Subcutaneous adipose tissue (tissue), 4 donors: ENCODE results near the gene DND1. TPM values are rescaled to one million over a fixed set of nuclear protein-coding genes. Genes with fewer than 3 reads are reported as not detected.
A peak's percentile ranks its signal among the peaks of the same experiment; 100 is the strongest.

Source experiments
- small RNA-seq: library from RNA; depleted of rRNA; stranded (forward); fragments of <200 nt; gene quantifications from one replicate; pipeline ENCODE3, GENCODE V24; 2016
- total RNA-seq, 4 donors: library from RNA; depleted of rRNA; stranded (reverse); fragments of >200 nt; gene quantifications; one replicate each; pipeline ENCODE4 v1.1.0, GENCODE V29; 2016
- TF ChIP-seq, protein P1 (sequence below): fragments of 450-650 bp; IDR thresholded peaks from one replicate; pipeline ENCODE4 v1.5.1; 2016; ENCODE audit warnings: low read depth, mild to moderate bottlenecking, control low read depth, antibody characterized with exemption, moderate library complexity

The DND1 gene
- total RNA-seq, 4 donors from 2014 or later: 0.66 to 1.3 (median 1.2) TPM; not detected in 1

DNA sequence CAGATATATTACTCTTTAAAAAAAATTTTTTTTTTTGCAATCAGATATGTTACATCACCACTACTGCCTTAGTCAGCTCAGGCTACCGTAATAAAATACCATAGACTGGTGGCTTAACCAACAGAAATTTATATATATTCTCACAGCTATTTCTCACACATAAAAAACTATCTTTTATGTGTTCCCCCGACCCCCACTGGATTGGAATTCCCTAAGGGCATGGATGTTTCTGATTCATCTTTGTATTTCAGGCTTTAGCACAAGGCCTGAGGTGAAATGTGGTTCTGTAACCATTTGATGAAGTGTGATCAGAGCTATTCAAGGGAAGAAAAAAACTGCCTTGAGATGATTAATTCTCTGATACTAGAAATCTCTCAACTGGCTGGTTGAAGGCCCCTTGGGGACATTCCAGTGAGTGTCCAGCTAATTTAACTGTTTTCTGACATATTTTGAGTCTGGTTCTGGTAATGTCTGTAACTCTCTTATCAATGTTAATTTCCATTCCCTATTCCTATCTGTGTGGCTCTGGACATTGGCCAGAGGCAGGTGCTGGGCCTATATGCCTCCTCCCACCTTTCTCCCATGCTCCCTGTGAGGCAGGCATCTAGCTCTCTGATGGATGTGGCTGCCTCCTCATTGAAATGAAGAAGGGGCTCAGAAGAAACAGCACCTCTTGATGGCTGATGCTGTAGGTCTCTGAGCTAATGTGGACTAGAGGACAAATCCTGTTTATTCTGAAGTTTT, 42.9 kb downstream of the DND1 start:
- TF ChIP-seq, protein P1, sequence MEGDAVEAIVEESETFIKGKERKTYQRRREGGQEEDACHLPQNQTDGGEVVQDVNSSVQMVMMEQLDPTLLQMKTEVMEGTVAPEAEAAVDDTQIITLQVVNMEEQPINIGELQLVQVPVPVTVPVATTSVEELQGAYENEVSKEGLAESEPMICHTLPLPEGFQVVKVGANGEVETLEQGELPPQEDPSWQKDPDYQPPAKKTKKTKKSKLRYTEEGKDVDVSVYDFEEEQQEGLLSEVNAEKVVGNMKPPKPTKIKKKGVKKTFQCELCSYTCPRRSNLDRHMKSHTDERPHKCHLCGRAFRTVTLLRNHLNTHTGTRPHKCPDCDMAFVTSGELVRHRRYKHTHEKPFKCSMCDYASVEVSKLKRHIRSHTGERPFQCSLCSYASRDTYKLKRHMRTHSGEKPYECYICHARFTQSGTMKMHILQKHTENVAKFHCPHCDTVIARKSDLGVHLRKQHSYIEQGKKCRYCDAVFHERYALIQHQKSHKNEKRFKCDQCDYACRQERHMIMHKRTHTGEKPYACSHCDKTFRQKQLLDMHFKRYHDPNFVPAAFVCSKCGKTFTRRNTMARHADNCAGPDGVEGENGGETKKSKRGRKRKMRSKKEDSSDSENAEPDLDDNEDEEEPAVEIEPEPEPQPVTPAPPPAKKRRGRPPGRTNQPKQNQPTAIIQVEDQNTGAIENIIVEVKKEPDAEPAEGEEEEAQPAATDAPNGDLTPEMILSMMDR: no peak

DNA sequence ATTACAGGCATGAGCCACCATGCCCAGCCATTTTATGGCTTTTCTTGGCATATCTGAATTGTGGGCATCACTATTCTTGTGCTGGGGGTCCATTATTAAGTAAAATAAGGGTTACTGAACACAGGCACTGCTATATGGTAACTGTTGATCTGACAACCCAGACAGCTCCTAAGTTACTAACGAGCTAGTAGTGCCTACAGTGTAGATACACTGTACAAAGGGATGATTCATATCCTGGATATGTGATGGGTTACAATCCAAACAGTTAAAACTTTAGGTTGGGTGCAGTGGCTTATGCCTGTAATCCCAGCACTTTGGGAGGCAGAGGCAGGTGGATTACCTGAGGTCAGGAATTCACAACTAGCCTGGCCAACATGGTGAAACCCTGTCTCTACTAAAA, 44.7 kb downstream of the DND1 start:
- TF ChIP-seq, protein P1: no peak

DNA sequence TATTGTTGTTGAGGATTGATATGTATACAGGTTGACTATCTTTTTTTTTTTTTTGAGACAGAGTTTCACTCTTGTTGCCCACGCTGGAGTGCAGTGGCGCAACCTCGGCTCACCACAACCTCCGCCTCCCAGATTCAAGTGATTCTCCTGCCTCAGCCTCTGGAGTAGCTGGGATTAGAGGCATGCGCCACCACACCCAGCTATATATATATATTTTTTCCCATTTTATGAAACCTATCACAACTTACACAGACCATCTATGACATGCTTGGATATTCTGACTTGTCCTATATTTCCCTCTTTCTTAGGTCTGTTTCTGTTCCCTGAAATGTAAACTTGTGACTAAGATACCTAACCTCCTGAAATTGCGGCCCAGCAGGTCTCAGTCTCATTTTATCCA, 45.4 kb downstream of the DND1 start:
- TF ChIP-seq, protein P1: no peak

- TF ChIP-seq, protein P1: no peak
Observed at GRCh38 chr5:140622301-140622700, 51.1 kb downstream of the DND1 start.

Small RNA genes within 50 kb of the gene (small RNA-seq; reads per million reads assigned to genes)
- gene VTRNA1-1 (159 reads per million, percentile 98 among the genes with 10 or more reads in this experiment), gene VTRNA1-2 (7.5 reads per million, percentile 86 among the genes with 10 or more reads in this experiment)

Other genes with a start within 250 kb of the DND1 start
- gene EIF4EBP3, start 125.9 kb downstream of the DND1 start, total RNA-seq: 10 to 100 TPM; 24.9 to 36.2 (median 27.9) TPM
- 10 to 100 TPM; 12.4 to 33.3 (median 14.7) TPM for gene SRA1, start 116.1 kb downstream of the DND1 start, total RNA-seq
- gene APBB3, start 109.0 kb downstream of the DND1 start, total RNA-seq: 10 to 100 TPM; 13.7 to 24.3 (median 18.9) TPM
- gene SLC35A4, start 108.7 kb downstream of the DND1 start, total RNA-seq: 10 to 100 TPM; 21.1 to 32.2 (median 25.4) TPM
- gene CD14, start 40.4 kb downstream of the DND1 start, total RNA-seq: 100 to 1,000 TPM in 2 of 4 donors, 10 to 100 TPM in 2; 61.2 to 114 (median 97.3) TPM
- 10 to 100 TPM; 11.4 to 64.5 (median 23.7) TPM for gene TMCO6, start 34.1 kb downstream of the DND1 start, total RNA-seq
- gene NDUFA2, start 25.9 kb downstream of the DND1 start, total RNA-seq: 10 to 100 TPM; 63.2 to 83.2 (median 74.8) TPM
- gene IK, start 25.7 kb downstream of the DND1 start, total RNA-seq: 100 to 1,000 TPM in 3 of 4 donors, 10 to 100 TPM in 1; 80.7 to 144 (median 114) TPM
- gene WDR55, start 8.7 kb downstream of the DND1 start, total RNA-seq: 10 to 100 TPM; 11.4 to 31.6 (median 19.8) TPM
- 10 to 100 TPM; 38.4 to 49.8 (median 47.4) TPM for gene HARS1, start 17.8 kb upstream of the DND1 start, total RNA-seq
- gene HARS2, start 17.9 kb upstream of the DND1 start, total RNA-seq: 10 to 100 TPM; 23.2 to 32.1 (median 31.4) TPM
- gene ZMAT2, start 26.9 kb upstream of the DND1 start, total RNA-seq: 10 to 100 TPM; 35.0 to 48.7 (median 43.0) TPM
- gene PCDHA1, start 112.6 kb upstream of the DND1 start, total RNA-seq: not detected
- under 1 TPM in 1 of 4 donors, not detected in 3; 0.38 TPM for gene PCDHA2, start 121.3 kb upstream of the DND1 start, total RNA-seq
- under 1 TPM; 0.16 to 0.34 (median 0.20) TPM for gene PCDHA3, start 127.5 kb upstream of the DND1 start, total RNA-seq
- 1 to 10 TPM in 1 of 4 donors, under 1 TPM in 3; 0.16 to 1.3 (median 0.76) TPM for gene PCDHA4, start 133.5 kb upstream of the DND1 start, total RNA-seq
- gene PCDHA5, start 148.0 kb upstream of the DND1 start, total RNA-seq: under 1 TPM in 3 of 4 donors, not detected in 1; 0.33 to 0.57 (median 0.51) TPM
- gene PCDHA6, start 154.4 kb upstream of the DND1 start, total RNA-seq: under 1 TPM; 0.22 to 0.49 (median 0.36) TPM
- under 1 TPM; 0.17 to 0.44 (median 0.26) TPM for gene PCDHA7, start 160.7 kb upstream of the DND1 start, total RNA-seq
- gene PCDHA8, start 167.6 kb upstream of the DND1 start, total RNA-seq: under 1 TPM in 1 of 4 donors, not detected in 3; 0.17 TPM
- gene PCDHA9, start 174.8 kb upstream of the DND1 start, total RNA-seq: under 1 TPM in 3 of 4 donors, not detected in 1; under 0.01 to 0.34 (median 0.19) TPM
- gene PCDHA10, start 182.3 kb upstream of the DND1 start, total RNA-seq: 1 to 10 TPM in 1 of 4 donors, under 1 TPM in 3; 0.51 to 1.9 (median 0.66) TPM
- gene PCDHA11, start 195.4 kb upstream of the DND1 start, total RNA-seq: under 1 TPM in 3 of 4 donors, not detected in 1; 0.22 to 0.34 (median 0.33) TPM
- under 1 TPM in 3 of 4 donors, not detected in 1; 0.17 to 0.22 (median 0.19) TPM for gene PCDHA12, start 201.7 kb upstream of the DND1 start, total RNA-seq
- 1 to 10 TPM in 1 of 4 donors, under 1 TPM in 3; 0.34 to 1.5 (median 0.69) TPM for gene PCDHA13, start 208.5 kb upstream of the DND1 start, total RNA-seq